Measurements from ENCODE around the gene SLC43A3. TPM values are rescaled to one million over a fixed set of nuclear protein-coding genes. Genes with fewer than 3 reads are reported as not detected.

The SLC43A3 gene
- total and polyA plus RNA-seq, 2 donors (not counting 3 experiments of a cell fraction or from before 2014, with no cell fraction given), result 68.9 to 104 TPM

- Histone ChIP-seq H3K9me1 (replicated peaks; ENCODE audit: control insufficient read depth, extremely low read depth, insufficient read depth, low read length) (no peaks in the 10 kb centered on the region), H3K4me2 (ENCODE audit: insufficient read depth, low read length) (no peak overlapping the region), H4K20me1 (replicated peaks; ENCODE audit: control insufficient read depth, extremely low read depth, insufficient read depth, low read length) (no peaks in the 10 kb centered on the region), H3K36me3 (ENCODE audit: control insufficient read depth in 2 of 2, extremely low read depth in 1 of 2, insufficient read depth in 2 of 2, low read length in 2 of 2) (no peaks in the 10 kb centered on the region), H2AFZ (ENCODE audit: low read depth, low read length) (no peak overlapping the region), H3K27ac (ENCODE audit: insufficient read depth, low read depth, low read length) (no peak overlapping the region), H3K79me2 (ENCODE audit: control insufficient read depth, insufficient read depth, low read length) (no peaks in the 10 kb centered on the region), H3K27me3 (ENCODE audit: control insufficient read depth in 2 of 2, insufficient read depth in 2 of 2, low read length in 2 of 2) (peaks cover 29 to 33% of the 10 kb centered on the region in 2 experiments), H3K9me3 (replicated peaks; ENCODE audit: control insufficient read depth, insufficient read depth, low read length) (no peaks in the 10 kb centered on the region), H3K4me1 (ENCODE audit: control insufficient read depth, extremely low read depth, insufficient read depth, low read length) (peaks cover 9% of the 10 kb centered on the region), H3K9ac (replicated peaks; ENCODE audit: extremely low read depth, insufficient read depth, low read length) (no peak overlapping the region), H3K4me3 (replicated peaks in 1 of 3; ENCODE audit: insufficient read depth in 1 of 3, low read depth in 1 of 3, low read length in 3 of 3) (no peak overlapping the region)
- POLR2A ChIA-PET, result no interaction called here
- intact Hi-C loops (cut with micrococcal nuclease), result no loop called here
- dilution Hi-C loops (cut with MboI; ENCODE audit: extremely low pct_ligation_motif_present, low sequenced_read_pairs), result no loop called here
- CTCF ChIA-PET, result interaction anchor here (1.1 to 2.0 kb wide), 5 partner anchors 13 to 181 kb away, joined by 3 to 5 read pairs (median 5); no protein-coding TSS in a partner anchor
- TF ChIP-seq CTCF (IDR thresholded peaks at IDR 0.05; ENCODE audit: extremely low read depth in 1 of 2, insufficient read depth in 1 of 2, low read depth in 1 of 2, low read length in 2 of 2), result no peak
- TF ChIP-seq MYC (IDR thresholded peaks at IDR 0.05; ENCODE audit: low read depth, low read length), result no peak
- no peak for FAIRE-seq
- BruUV-seq (replicated peaks), result no TSS peak
- no peak for DNase-seq (ENCODE audit: low read depth, low spot score)
These were observed 37.0 kb upstream of the SLC43A3 start for GRCh38 chr11:57463671-57464538.

GRCh38 chr11:57462597-57462996 is 35.7 kb upstream of the SLC43A3 start:
- no peaks in the 10 kb centered on the region for H4K20me1 ChIP-seq (replicated peaks; ENCODE audit: control insufficient read depth, extremely low read depth, insufficient read depth, low read length)
- H3K79me2 ChIP-seq (ENCODE audit: control insufficient read depth, insufficient read depth, low read length), result no peaks in the 10 kb centered on the region
- H3K4me1 ChIP-seq (ENCODE audit: control insufficient read depth, extremely low read depth, insufficient read depth, low read length), result peaks cover 14% of the 10 kb centered on the region
- intact Hi-C loops (cut with micrococcal nuclease) (no loop called here), dilution Hi-C loops (cut with MboI; ENCODE audit: extremely low pct_ligation_motif_present, low sequenced_read_pairs) (no loop called here)
- no peak overlapping the region for H3K4me3 ChIP-seq (replicated peaks in 1 of 3; ENCODE audit: insufficient read depth in 1 of 3, low read depth in 1 of 3, low read length in 3 of 3)
- no TSS peak for BruUV-seq (replicated peaks)
- H3K9me3 ChIP-seq (replicated peaks; ENCODE audit: control insufficient read depth, insufficient read depth, low read length), result no peaks in the 10 kb centered on the region
- FAIRE-seq (no peak), DNase-seq (ENCODE audit: low read depth, low spot score) (no peak)
- peaks cover 32 to 37% of the 10 kb centered on the region in 2 experiments for H3K27me3 ChIP-seq (ENCODE audit: control insufficient read depth in 2 of 2, insufficient read depth in 2 of 2, low read length in 2 of 2)
- ChIA-PET POLR2A (no interaction called here), CTCF (interaction anchor here (1.1 to 2.0 kb wide), 4 partner anchors 64 to 182 kb away, joined by 3 to 5 read pairs (median 4); no protein-coding TSS in a partner anchor)
- no peaks in the 10 kb centered on the region for H3K36me3 ChIP-seq (ENCODE audit: control insufficient read depth in 2 of 2, extremely low read depth in 1 of 2, insufficient read depth in 2 of 2, low read length in 2 of 2)
- H3K9me1 ChIP-seq (replicated peaks; ENCODE audit: control insufficient read depth, extremely low read depth, insufficient read depth, low read length), result no peaks in the 10 kb centered on the region
- H3K4me2 ChIP-seq (ENCODE audit: insufficient read depth, low read length), result no peak overlapping the region
- H2AFZ ChIP-seq (ENCODE audit: low read depth, low read length), result no peak overlapping the region
- TF ChIP-seq POLR2A (IDR thresholded peaks at IDR 0.05; ENCODE audit: low read depth, low read length) (no peak), FOS (IDR thresholded peaks at IDR 0.05; ENCODE audit: borderline replicate concordance, insufficient read depth, low read length) (no peak), POLR2AphosphoS5 (IDR thresholded peaks at IDR 0.05; ENCODE audit: insufficient read depth, low read depth, low read length) (no peak), GATA2 (IDR thresholded peaks at IDR 0.05; ENCODE audit: insufficient read depth, insufficient read length, low read depth, low read length) (no peak), EZH2 (IDR thresholded peaks at IDR 0.05; ENCODE audit: borderline replicate concordance, low read depth, low read length, severe bottlenecking) (no peak), MYC (IDR thresholded peaks at IDR 0.05; ENCODE audit: low read depth, low read length) (no peak), JUN (IDR thresholded peaks at IDR 0.05; ENCODE audit: borderline replicate concordance, insufficient read depth, insufficient read length, low read depth) (no peak)
- no peak overlapping the region for H3K27ac ChIP-seq (ENCODE audit: insufficient read depth, low read depth, low read length)
- no peak overlapping the region for H3K9ac ChIP-seq (replicated peaks; ENCODE audit: extremely low read depth, insufficient read depth, low read length)
